ENCODE results near the gene BZW1.

DNA sequence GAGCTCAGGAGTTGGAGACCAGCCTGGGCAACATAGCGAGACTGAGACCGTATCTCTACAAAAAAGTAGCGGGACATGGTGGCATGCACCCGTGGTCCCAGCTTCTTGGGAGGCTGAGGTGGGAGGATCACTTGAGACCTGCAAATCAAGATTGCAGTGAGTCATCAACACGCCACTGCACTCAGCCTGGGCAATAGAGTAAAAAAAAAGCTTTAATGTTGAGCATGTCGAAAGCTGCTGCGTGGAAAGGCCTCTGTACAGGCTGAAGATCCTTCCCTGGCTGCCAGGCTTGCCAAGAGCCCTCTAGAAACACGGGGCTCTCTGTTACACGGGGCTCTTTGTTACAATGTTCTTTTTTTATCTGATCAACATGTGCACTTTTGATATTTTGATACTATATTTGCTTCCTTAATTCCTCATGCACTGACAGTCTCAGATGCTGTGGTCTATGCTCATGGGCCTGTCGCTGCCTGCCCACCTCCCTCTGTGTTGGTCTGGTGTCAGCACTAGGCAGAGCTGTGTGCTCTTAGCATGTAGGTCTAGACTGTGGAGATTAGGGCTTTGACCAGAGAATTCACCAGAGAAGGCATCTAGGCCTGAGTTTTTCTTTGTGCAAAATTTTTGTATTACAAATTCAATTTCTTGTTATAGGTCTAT lies 34.1 kb downstream of the BZW1 start:
- TF ChIP-seq CTCF (IDR thresholded peaks at IDR 0.05 in 4 of 5, conservative IDR thresholded peaks at IDR 0.05 in 1 of 5) (no peak), POLR2A (IDR thresholded peaks at IDR 0.05) (no peak)
